ENCODE measurements around the gene C11orf21.

The C11orf21 gene

DNA sequence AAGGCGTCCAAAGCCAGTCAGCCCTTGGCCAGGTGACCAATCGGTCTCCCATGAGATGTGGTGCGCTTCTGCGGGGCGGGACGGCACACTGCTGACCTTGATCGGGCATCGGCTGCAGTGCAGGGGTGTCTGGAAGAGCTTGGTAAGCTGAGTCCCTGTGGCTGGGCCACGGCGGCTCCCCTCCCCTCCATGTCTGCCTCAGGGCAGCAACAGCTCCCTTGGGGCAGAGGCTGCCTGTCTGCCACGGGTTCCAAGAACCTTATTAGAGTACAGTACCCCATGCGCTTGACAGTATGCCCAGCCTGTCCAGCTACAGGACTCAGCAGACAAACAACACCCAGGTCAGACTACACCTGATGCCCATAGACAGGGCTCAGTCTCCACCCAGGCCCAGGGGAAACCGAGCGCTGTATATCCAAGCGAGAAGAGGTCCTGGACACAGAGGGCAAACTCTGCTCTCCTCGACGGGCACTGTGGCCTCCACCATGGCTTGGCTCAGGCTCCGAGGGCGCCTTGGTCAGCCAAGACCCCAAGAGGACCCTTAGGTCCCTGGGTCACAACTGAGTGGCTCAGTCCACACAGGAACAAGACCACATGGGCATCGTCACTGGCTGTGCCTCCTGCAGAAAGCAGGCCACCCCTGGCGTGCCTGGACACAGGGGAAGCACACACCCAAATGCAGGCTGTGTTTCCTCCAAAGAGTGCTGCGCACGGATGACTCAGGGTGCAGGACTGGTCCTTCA, 19.0 kb upstream of the C11orf21 start:
- no peak for DNase-seq (ENCODE audit: low spot score)

DNA sequence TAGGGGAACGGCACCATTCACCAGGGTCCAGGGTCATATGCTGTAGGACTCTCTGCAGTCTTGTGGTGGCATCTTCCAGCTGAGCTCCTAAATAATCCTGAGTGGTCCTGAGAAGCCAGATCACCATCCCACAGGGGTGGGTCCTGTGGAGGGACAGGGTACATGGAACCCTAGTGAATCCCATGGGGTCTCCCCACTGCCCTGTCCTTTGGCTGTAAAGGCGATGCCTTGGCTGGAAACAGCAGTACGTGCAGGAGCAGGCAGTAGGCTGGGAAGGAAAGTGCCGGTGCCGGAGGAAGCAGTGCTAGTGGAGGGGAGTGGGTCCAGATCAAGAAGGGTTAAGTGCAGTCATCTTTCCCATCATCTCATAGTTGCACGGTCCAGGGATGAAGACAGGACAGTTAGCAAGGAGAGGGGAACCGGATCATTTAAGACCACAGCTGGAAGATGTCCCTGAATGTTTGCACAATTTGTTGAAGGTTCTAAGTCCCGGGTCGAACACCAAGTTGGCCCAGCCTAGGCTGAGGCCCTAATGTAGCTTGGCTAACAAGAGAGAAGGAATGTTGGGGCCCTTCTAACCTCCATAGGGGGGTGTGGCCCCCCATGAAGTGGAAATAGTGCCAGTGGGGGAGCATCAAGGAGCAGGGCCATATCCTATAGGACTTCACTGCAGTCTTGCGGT, 18.2 kb upstream of the C11orf21 start:
- no peak for DNase-seq (ENCODE audit: low spot score)

DNA sequence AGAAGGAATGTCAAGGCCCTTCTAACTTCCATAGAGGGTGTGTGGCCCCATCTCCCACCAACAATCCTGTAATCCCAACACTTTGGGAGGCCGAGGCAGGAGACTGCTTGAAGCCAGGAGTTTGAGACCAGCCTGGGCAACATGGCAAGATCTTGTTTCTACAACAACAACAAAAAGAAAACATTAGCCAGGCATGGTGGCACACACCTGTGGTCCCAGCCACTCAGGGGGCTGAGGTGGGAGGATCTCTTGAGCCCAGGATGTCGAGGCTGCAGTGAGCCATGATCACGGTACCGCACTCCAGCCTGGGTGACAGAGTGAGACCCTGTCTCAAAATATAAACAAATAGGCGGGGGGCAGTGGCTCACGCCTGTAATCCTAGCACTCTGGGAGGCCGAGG, 17.0 kb upstream of the C11orf21 start:
- DNase-seq (ENCODE audit: low spot score) = no peak

DNA sequence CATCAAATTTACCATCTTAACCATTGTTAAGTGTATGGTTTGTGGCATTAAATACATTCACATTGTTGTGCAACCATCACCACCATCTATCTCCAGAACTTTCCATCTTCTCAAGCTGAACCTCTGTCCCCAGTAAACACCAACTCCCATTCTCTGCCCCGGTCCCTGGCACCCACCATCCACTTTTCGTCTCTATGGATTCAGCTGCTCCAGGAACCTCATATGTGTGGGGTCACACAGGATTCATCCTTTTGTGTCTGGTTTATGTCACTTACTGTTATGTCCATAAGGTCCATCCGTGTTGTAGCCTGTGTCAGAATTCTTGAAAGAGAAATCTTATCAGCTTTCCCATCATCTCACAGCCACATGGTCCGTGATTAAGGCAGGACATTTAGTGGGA, 16.4 kb upstream of the C11orf21 start:
- DNase-seq (ENCODE audit: low spot score) = no peak

DNA sequence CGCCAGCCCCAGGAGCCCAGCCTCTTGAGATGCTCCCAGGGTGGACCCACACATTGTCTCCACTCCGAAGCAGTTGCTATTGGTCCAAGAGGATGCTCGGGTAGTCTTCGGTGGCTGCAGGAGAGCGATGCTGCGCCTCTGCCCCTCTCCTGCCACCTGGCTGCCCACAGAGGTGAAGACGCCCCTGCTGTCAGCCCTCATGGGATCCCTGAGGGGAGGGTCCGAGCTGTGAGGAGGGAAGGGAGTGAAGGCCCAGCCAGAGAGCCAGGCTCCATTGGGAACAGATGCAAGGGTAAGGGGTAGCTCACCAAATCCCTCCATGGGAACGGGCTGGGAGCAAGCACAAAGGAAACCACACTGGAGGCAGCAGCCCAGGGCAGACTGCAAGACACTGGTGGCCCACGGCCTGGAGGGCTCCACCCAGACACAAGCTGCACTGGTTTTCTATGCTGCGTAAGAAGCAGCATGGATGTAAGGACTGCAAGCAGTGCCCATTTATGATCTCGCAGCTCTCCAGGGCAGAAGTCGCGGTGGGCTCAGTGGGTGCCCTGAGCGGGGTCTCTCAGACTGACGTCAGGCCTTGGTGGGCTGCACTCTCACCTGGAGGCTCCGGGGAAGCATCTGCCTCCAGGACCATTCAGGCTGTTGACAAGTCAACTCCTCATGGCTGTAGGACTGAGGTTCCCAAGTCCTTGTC, 15.8 kb upstream of the C11orf21 start:
- no peak for DNase-seq (ENCODE audit: low spot score)

DNA sequence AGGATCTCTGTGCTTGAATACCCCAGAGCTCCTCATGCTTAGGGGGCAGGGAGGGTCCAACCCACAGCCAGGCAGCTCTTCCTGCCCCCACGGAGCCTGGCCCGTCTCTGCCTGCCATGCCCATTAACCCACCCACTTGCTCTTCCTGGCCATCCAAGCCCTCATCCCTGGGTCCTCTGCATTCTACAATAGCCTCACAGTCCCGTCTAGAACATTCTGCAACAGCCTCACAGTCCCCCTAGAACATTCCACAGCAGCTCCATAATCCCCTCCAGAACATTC, 15.2 kb upstream of the C11orf21 start:
- DNase-seq (ENCODE audit: low spot score) = no peak

DNA sequence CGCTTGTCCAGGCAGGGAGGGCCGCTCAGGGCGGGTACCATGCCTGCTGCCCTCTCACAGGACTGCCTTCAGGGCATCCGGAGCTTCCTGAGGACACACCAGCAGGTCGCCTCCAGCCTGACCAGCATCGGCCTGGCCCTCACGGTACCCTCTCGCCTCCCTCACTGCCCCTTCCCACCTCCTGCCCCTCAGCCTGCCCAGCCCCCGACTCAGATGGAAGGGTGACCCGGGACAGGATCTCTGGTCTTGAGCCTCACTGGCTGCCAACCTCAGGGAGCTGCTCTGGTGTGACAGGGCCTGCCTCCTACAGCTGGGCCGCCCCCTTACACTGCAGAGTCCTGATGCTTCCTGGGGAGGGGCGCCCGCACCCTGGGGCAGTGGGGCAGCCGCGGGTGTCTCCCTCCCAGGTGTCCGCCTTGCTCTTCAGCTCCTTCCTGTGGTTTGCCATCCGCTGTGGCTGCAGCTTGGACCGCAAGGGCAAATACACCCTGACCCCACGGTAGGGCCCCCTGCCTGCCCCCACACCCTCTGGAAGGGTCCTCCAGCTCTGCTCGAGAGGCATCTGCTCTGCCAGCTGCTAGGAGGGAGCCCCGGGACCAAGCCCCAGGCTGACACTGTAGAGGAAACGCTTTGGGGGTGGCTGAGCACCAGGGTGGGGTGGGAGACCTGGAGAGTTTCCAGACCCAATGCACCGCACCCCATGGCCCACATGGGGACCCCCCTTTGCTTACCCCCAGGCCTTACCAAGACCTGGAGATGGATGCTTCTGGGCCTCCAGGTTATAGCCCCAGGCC, 14.6 kb upstream of the C11orf21 start:
- no peak for DNase-seq (ENCODE audit: low spot score)

DNA sequence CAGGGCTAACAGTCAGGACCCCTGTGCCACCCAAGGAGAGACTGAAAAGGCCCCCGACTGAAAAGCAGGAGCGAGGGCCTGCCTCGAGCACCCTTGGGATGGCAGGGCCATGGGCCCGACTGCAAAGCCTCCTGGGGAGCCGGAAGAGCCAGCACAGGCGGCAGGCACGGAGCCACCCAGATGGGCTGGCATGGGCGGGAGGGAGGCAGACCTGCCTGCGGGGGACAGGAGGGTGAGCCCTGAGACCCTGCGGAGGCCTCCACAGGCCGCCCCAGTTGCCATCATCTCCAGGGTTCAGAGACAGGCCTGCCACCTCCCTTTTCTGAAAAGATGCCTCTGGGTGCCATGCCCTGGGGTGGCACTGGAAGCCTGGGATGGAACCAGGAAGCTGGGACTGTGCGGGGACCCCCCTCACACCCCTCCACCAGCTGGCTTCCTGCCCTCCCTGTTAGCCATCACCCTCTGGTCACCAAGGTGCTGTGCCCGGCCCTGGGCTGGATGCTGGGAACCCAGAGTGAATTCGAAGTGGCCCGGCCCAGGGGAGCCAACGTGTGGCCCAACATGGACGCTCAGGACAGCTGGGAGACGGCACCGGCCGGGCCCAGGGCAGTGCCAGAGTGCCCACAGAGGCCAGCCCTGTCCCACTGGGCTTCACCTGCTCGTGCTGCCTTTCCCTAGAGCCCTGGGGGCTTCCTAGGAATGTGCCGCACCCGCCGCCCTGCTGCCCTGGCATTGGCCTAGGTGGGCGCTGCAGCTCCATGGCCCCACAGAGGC, 13.9 kb upstream of the C11orf21 start:
- no peak for DNase-seq (ENCODE audit: low spot score)

DNA sequence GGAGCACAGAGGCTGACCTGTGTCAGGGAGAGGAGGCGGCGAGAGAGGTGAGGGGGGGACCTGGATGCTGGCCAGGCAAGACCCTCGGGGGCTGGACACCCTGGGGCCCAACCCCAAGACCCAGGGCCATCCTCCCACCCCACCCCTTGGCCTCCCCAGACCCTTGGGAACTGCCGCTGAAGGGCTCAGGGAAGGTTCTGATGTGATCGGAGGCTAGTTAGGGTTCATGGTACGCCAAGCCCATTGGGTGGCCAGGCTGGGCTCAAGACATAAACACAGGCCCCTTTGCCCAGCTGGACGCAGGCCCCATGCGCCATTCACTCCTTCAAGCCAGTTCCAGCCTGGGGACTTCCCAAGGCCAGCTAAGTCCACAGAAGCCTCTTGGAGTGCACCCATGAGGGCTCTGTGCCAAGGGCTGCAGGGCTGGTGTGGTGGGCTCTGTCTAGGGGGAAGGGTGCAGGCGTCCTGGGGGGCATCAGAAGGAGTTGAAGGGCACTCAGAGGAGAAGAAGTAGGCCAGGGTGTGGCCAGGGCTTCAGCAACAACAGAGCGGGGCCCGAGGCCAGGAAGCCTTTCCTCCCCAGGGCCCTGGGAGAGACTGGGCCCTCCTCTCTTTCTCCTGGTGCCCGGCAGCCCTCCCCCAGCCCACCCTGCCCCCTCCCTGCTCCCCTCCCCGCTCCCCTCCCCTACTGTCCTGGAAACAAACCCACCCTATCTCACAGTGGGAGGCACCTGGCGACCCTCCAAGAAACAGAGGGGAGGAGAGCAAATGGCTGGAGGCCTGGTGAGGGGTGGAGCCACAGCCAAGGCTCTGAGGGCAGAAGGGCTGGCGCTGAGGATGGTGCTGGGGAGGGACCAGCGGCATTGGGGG, 13.0 kb upstream of the C11orf21 start:
- DNase-seq (ENCODE audit: low spot score) = no peak

DNA sequence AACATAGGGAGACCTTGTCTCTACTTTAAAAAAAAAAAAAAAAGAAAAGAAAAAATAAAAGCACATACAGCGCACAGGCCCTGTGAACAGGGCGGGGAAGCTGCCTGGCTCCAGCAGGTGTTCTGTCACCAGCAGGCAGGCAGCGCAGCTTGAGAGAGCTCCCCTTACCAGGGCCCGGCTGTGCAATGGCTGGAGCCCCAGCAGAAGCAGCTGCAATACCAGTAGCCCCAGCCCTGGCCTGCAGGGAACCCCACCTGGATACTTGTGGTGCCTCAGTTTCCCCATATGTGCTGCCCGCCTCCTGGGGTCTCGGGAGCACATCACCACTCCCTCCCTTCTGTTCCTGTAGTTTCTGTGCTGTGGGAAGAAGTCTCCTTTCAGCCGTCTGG, 12.4 kb upstream of the C11orf21 start:
- no peak for DNase-seq (ENCODE audit: low spot score)

DNA sequence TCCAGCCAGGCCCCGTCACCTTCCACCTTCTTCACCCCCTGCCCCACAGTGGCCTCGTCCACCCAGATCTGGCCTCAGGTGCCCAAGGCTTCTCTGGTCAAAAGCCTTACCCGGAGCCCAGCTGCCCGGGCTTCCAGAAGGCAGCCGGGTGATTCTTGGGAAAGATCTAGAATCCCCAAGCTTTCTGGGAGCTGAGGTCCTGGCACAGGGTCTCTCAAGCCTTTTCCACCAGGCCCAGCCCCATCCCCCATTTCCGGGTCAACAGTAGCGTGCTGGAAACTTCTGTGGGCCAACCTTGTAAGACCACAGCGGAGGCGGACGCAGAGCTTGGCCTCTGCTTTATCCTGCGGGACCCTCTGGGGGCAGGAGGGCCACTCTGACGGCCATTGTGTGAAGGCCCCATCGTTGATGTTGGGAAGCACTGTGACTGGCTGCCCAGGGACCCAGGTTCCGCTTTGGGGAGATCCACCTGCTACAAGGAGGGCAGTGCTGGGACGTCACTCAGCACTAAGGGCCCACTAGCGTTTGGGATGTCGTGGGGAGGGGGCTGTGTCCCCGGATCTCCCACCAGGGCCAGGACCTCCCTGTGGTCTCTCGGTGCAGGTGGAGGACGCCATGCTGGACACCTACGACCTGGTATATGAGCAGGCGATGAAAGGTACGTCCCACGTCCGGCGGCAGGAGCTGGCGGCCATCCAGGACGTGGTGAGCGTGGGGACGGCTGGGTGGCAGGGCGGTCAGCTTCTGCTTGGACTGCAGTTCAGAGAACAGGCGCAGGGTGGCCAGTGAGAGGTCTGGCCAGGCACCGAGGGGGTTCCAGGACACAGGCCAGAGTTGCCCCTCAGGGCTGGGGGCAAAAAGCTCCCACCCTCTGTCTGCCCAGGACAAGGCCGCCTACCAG, 11.6 kb upstream of the C11orf21 start:
- no peak for DNase-seq (ENCODE audit: low spot score)

DNA sequence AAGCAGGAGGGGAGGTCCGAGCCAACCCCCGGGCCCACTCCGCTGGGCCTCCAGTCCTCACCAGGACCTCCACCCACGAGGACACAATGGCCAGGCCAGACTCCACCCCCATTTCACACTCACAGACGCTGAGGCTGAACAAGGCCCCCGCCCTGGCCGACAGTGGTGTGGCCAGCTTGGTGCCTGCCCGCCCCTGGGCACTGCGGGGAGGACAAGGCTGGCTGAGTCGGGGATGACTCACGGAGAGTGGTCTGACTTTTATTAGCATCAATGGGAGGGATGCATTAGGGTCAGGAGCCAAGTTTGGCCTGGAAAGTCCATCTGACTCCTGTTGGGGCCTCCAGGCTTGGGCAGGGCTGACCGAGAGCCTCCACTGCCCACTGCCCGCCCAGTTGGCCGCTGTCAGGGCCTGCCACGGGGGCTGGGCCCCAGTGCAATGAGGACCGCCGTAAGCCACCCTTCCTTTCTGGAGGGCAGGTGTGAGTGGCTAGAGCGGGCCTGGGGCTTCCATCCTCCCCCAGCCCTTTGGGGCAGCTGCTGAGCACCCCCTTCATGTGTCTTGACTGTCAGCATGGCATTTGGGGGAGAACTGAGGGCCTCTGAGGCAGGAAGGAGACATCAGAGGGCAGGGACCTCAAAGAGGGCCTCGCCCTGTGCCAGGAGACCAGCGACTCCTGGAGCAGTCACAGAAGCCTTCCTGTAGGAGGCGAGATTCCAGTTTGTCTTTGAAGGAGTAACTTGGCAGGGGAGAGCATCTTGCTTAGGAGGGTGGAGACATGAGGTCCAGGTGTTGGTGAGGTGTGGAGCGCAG, 10.7 kb upstream of the C11orf21 start:
- DNase-seq (ENCODE audit: low spot score) = no peak

DNA sequence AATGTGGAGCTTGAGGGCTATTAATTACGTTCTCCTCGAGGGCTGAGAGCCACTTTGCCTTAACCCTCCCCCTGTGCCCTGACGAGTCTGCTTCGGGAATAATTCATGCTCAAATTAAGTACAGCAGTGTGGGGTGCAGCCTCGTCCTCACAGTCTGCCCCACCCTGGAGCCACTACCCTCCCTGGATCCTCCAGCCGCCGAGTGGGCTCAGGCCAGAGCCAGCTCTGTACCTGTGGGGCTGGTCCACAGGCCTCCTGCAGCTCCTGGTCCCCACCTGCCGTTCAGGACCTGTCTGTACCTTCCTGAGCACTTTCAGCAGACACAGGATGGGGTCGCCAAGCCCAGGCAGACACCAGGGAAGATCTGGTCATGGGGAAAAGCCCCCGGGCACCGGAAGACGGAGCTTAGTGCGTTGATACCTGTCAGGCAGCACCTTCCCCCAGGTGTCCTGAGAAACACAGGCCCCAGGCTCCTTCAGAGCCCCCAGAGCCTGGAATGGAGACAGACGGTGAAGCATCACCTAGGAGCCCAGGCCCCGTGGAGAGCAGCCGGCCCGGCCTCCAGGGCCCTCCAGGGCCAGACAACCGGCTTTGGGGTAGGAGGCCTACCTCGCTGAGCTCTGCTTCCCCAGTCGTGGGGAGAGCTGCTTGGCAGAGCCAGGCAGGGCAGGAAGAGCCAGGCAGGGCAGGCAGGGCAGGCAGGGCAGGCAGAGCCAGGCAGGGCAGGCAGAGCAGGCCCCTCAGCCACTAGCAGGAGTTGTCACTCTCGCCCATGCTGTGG, 9.8 kb upstream of the C11orf21 start:
- DNase-seq (ENCODE audit: low spot score) = no peak

DNA sequence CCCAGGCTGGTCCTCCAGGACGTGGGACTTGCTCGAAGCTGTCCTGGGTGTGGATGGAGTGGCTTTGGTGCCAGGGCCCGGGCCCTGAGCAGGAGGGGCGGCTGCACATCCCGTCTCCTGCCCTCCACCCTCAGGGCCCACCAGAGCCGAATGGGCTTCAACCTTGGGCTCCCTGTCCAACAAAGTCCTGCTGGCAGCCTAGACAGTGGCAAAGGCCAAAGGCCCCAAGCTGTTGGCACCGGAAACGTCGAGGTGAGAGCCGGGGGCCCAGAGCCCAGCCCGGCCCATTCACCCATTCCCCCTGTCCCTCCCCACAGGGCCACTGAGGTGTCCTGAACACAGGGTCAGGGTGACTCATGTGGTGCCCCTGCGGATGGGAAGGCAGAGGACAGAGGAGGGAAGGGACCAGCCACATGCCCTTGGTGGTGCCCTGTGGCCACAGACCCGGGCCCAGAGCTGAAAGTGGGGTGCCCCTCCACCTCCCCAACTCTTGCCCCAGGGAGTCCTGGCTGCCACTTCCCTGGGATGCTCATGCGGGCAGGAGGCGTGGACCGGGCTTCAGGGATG, 9.2 kb upstream of the C11orf21 start:
- no peak for DNase-seq (ENCODE audit: low spot score)

DNA sequence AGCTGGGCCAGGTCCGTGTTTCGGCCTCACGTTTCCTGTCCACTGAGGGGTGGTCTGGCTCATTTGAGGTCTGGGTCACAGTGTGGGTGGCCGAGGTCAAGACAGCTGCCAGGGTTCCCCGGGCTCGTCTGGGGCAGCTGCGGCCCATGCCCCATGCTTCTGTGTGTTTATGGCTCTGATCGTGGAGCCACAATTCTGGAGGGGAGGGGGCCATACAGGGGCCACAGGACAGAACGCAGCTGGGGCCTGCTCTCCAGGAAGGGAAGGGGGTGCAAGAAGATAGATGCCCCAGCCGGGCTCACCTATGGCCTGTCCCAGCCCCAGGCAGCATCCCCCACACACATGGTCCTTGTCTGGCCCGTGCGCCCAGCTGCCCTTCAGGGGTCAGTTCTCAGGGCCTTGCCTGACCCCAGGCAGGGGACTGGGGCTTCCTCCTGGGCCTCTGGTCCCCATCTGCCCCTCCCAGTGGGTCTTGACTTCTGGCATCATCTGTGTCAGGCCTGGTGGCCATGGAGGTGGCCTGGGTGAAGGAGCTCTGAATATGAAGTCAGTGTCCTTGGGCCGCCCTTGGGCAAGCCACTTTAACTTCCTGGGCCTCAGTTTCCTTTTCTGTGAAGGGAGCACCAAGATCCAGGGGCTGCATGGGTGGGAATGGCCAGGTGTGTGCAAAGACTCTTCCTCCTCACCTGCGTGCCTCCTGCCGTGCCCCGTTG, 8.5 kb upstream of the C11orf21 start:
- DNase-seq (ENCODE audit: low spot score) = no peak

DNA sequence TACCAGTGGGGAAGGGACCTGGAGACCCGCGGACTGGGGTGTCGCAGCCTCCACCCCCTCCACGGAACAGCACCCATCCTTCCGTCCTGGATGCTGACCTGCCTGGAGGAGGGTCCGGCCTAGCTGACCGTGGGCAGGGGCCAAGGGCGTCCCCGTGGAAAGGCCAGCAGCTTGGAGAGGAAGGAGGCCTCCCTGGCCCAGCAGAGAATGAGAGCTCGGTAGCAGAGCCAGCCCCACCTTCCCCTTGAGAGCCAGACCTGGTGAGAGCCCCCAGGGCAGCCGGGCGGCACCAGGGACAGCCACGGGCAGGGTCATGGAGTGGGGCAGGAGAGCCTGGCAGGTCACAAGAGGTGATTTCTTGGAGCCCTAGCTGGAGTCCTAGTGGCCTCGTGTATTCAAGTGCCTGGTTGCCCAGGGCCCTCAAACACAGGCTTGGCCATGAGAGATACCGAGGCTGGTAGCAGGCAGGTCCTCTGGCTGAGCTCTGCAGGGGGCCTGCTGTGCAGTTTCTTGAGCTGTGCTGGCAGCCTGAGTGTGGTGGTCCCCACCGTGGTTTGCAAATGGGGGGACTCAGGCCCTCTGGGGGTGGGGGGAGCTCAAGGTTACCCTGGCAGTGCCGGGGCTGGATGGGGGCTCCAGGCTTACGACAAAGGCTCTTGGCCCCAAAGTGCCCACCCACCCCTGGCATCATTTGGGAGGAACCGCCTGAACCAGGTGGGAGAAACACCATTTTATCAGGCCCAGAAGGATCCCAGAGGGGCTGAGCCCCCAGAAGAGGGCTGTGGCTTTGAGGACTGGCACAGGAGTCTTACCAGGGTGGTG, 7.7 kb upstream of the C11orf21 start:
- no peak for DNase-seq (ENCODE audit: low spot score)
